Adrenal gland (tissue), 12 donors: ENCODE results near the gene IFT57. TPM values are rescaled to one million over a fixed set of nuclear protein-coding genes. Genes with fewer than 3 reads are reported as not detected.

Experiments
- DNase-seq, 7 donors: peaks; one replicate each; pipeline ENCODE4 v3.0.0-alpha.2; 2019 to 2020
- H3K27ac ChIP-seq, 5 donors: fragments of 200-600 bp; sonication (generic) in 4 of 5; 1 replicate in 3 of 5; 2 replicates in 2 of 5; pipeline versions ENCODE4 v1.5.1 to v1.8.0; 2016 to 2020; ENCODE audit warnings: mild to moderate bottlenecking in 1 of 5
- H3K27me3 ChIP-seq: fragments of 200-600 bp; 2 replicates; pipeline ENCODE4 v1.8.0; 2021
- H3K36me3 ChIP-seq, 2 donors: fragments of 200-600 bp; replicated peaks in 1 of 2; 1 replicate in 1 of 2; 2 replicates in 1 of 2; pipeline versions ENCODE4 v1.5.1 to v1.8.0; 2018 to 2022
- H3K4me1 ChIP-seq, 2 donors: fragments of 200-600 bp; replicated peaks in 1 of 2; 1 replicate in 1 of 2; 2 replicates in 1 of 2; pipeline versions ENCODE4 v1.5.1 to v1.8.0; 2018 to 2021
- H3K4me3 ChIP-seq, 4 donors: fragments of 200-600 bp; sonication (generic) in 3 of 4; one replicate each; pipeline ENCODE4 v1.5.1; 2016 to 2018
- H3K9me3 ChIP-seq, 3 donors: fragments of 200-600 bp; sonication (generic) in 1 of 3; replicated peaks in 1 of 3; 1 replicate in 2 of 3; 2 replicates in 1 of 3; pipeline versions ENCODE4 v1.5.1 to v1.8.0; 2016 to 2021
- CTCF ChIP-seq, 6 experiments: fragments of 450-650 bp in 4 of 6; fragments of 200-600 bp in 2 of 6; sonication (generic) in 1 of 6; IDR thresholded peaks; 1 replicate in 5 of 6; 2 replicates in 1 of 6; pipeline versions ENCODE4 v1.5.1 to v1.8.0; 2016 to 2021; ENCODE audit warnings: antibody characterized with exemption in 6 of 6, mild to moderate bottlenecking in 2 of 6, moderate library complexity in 1 of 6
- POLR2A ChIP-seq, 2 donors: fragments of 450-650 bp; IDR thresholded peaks; one replicate each; pipeline ENCODE4 v1.6.1; 2017; ENCODE audit warnings: antibody characterized with exemption in 2 of 2, mild to moderate bottlenecking in 2 of 2, moderate library complexity in 1 of 2
- WGBS, 4 donors: extraction: QIAGEN DNeasy Blood & Tissue Kit in 2 of 4; methylation state at CpG; one replicate each; pipeline versions ENCODE4 v1.1.5 to v1.1.7; 2013 to 2017; 5-methylcytosine and 5-hydroxymethylcytosine counted together
- intact Hi-C, 2 donors: fragments of 100-400 bp; cut with DNase I; formaldehyde crosslinking; loops; one replicate each; pipeline versions ENCODE4 v1.14.1 to v1.15.0; 2022 to 2023
- polyA plus RNA-seq, 3 donors: library from polyadenylated mRNA; stranded (reverse); fragments of 200-250 nt in 2 of 3; fragments of 350-450 nt in 1 of 3; fragmentation: Illumina TruSeq in 1 of 3; extraction: RNeasy Lipid Tissue Mini Kit (QIAGEN cat#74804) in 1 of 3; gene quantifications; one replicate each; pipeline ENCODE4 v1.2.3, GENCODE V29; 2013 to 2014
- total RNA-seq, 9 donors: library from RNA; depleted of rRNA in 4 of 9; stranded (reverse); fragments of >200 nt in 4 of 9; fragments of 120-200 nt in 1 of 9; fragmentation: NEBNext Ultra II Directional in 1 of 9; extraction: Animal tissue kit (Norgen Biotek cat#: 25700) in 1 of 9; gene quantifications; one replicate each; pipeline versions ENCODE4 v1.1.0 to v1.2.4, GENCODE V29; 2013 to 2023
- donor health status: healthy with polysubstance abuse.
- donor health status: Bipolar disorder and iron deficiency.
- donor health status: DM: yes; HTN: yes; CAD: no.
- donor health status: DM: no; HTN: no; CAD: no.
- donor health status: DM: no; HTN: no; CAD: no.
- donor health status: DM: yes; HTN: yes; CAD: no.

Gene IFT57
- total and polyA plus RNA-seq, 12 donors: 16.1 to 61.9 (median 50.5) TPM

- Histone ChIP-seq H3K27ac (no peak overlapping the region), H3K36me3 (no peaks in the 10 kb centered on the region), H3K4me1 (peaks cover 0 to 15% of the 10 kb centered on the region in 2 donors), H3K27me3 (no peaks in the 10 kb centered on the region), H3K9me3 (no peaks in the 10 kb centered on the region), H3K4me3 (no peak overlapping the region)
- DNase-seq: no peak
- 68 to 86% (median 81%) methylated on average over 4 of the region's 4 CpGs for WGBS, 4 donors
- intact Hi-C loops: no loop called here
- no peak for TF ChIP-seq POLR2A (IDR thresholded peaks at IDR 0.05)
Measured at GRCh38 chr3:108130236-108130635, 92.0 kb downstream of the IFT57 start.

GRCh38 chr3:108127301-108127988 is 94.8 kb downstream of the IFT57 start:
- Histone ChIP-seq H3K27me3 (no peaks in the 10 kb centered on the region), H3K27ac (no peak overlapping the region), H3K36me3 (no peaks in the 10 kb centered on the region), H3K9me3 (no peaks in the 10 kb centered on the region), H3K4me3 (no peak overlapping the region), H3K4me1 (peaks cover 0 to 10% of the 10 kb centered on the region in 2 donors)
- intact Hi-C loops: no loop called here
- no peak for TF ChIP-seq CTCF (IDR thresholded peaks at IDR 0.05)
- no peak for TF ChIP-seq POLR2A (IDR thresholded peaks at IDR 0.05)
- DNase-seq: no peak
- WGBS, 4 donors: 72 to 78% (median 75%) methylated on average over 9 of the region's 9 CpGs

GRCh38 chr3:108126348-108126747 is 95.9 kb downstream of the IFT57 start:
- WGBS, 4 donors: 90 to 100% (median 96%) methylated on average over 1 of the region's 1 CpG
- no peaks in the 10 kb centered on the region for H3K36me3 ChIP-seq
- H3K4me3 ChIP-seq: no peak overlapping the region
- no peaks in the 10 kb centered on the region for H3K9me3 ChIP-seq
- DNase-seq: no peak
- H3K27ac ChIP-seq: no peak overlapping the region
- intact Hi-C loops: no loop called here
- H3K4me1 ChIP-seq: peaks cover 0 to 5% of the 10 kb centered on the region in 2 donors
- H3K27me3 ChIP-seq: no peaks in the 10 kb centered on the region
- no peak for TF ChIP-seq POLR2A (IDR thresholded peaks at IDR 0.05)
- no peak for TF ChIP-seq CTCF (IDR thresholded peaks at IDR 0.05)

- H3K9me3 ChIP-seq: no peaks in the 10 kb centered on the region
- H3K27me3 ChIP-seq: no peaks in the 10 kb centered on the region
- intact Hi-C loops: no loop called here
- no peak overlapping the region for H3K27ac ChIP-seq
- no peak for DNase-seq
- TF ChIP-seq CTCF (IDR thresholded peaks at IDR 0.05) (no peak), POLR2A (IDR thresholded peaks at IDR 0.05) (no peak)
- H3K4me1 ChIP-seq: no peaks in the 10 kb centered on the region
- H3K36me3 ChIP-seq: no peaks in the 10 kb centered on the region
- no peak overlapping the region for H3K4me3 ChIP-seq
- WGBS, 4 donors: 49 to 70% (median 59%) methylated on average over 5 to 6 of the region's 6 CpGs
Measured at GRCh38 chr3:108125550-108126071, 96.6 kb downstream of the IFT57 start.

- intact Hi-C loops: no loop called here
- no peaks in the 10 kb centered on the region for H3K36me3 ChIP-seq
- no peaks in the 10 kb centered on the region for H3K4me1 ChIP-seq
- H3K27me3 ChIP-seq: no peaks in the 10 kb centered on the region
- TF ChIP-seq CTCF (IDR thresholded peaks at IDR 0.05) (no peak), POLR2A (IDR thresholded peaks at IDR 0.05) (no peak)
- H3K4me3 ChIP-seq: no peak overlapping the region
- WGBS, 4 donors: 83 to 89% (median 85%) methylated on average over 4 of the region's 4 CpGs
- H3K9me3 ChIP-seq: no peaks in the 10 kb centered on the region
- no peak for DNase-seq
- H3K27ac ChIP-seq: no peak overlapping the region
Measured at GRCh38 chr3:108125153-108125543, 97.1 kb downstream of the IFT57 start.
